GM23338 (cell line): Measurements from ENCODE around the gene SLC9A9. TPM values are rescaled to one million over a fixed set of nuclear protein-coding genes. Genes with fewer than 3 reads are reported as not detected.
A peak's percentile ranks its signal among the peaks of the same experiment; 100 is the strongest.

ENCODE experiments used
- ATAC-seq: fragments of 200-7000 bp; cut with Tn5 transposase; 3 replicates; pipeline ENCODE4 v1.9.1; 2020
- DNase-seq: peaks from one replicate; pipeline ENCODE4 v3.0.0-alpha.2; 2015; ENCODE audit warnings: low spot score
- H2AFZ ChIP-seq: fragments of 200-600 bp; sonication (generic); 2 replicates; pipeline ENCODE4 v1.8.0; 2016; ENCODE audit warnings: antibody characterized with exemption, mild to moderate bottlenecking, moderate library complexity
- H3F3A ChIP-seq: fragments of 200-600 bp; sonication (generic); replicated peaks from 2 replicates; pipeline ENCODE4 v1.8.0; 2017; ENCODE audit warnings: antibody characterized with exemption, mixed run types, low read depth
- H3K27ac ChIP-seq: fragments of 200-600 bp; sonication (generic); 2 replicates; pipeline ENCODE4 v1.6.1; 2016; ENCODE audit warnings: low read depth
- H3K27me3 ChIP-seq: fragments of 200-600 bp; sonication (generic); 2 replicates; pipeline ENCODE4 v1.8.0; 2016; ENCODE audit warnings: mild to moderate bottlenecking, mixed run types, moderate library complexity; ENCODE audit not compliant: insufficient read depth
- H3K36me3 ChIP-seq: fragments of 200-600 bp; sonication (generic); 2 replicates; pipeline ENCODE4 v1.8.0; 2016; ENCODE audit warnings: mild to moderate bottlenecking; ENCODE audit not compliant: insufficient read depth
- H3K4me1 ChIP-seq: fragments of 200-600 bp; sonication (generic); 2 replicates; pipeline ENCODE4 v1.8.0; 2016; ENCODE audit warnings: mild to moderate bottlenecking, moderate library complexity; ENCODE audit not compliant: insufficient read depth
- H3K4me2 ChIP-seq: fragments of 200-600 bp; sonication (generic); 2 replicates; pipeline ENCODE4 v1.7.1; 2017; ENCODE audit warnings: mixed run types
- H3K4me3 ChIP-seq: fragments of 200-600 bp; sonication (generic); 2 replicates; pipeline ENCODE4 v1.6.1; 2016; ENCODE audit warnings: mixed run types
- H3K79me2 ChIP-seq: fragments of 200-600 bp; sonication (generic); replicated peaks from 2 replicates; pipeline ENCODE4 v1.8.0; 2017; ENCODE audit warnings: mild to moderate bottlenecking; ENCODE audit not compliant: insufficient read depth
- H3K9me2 ChIP-seq: fragments of 200-600 bp; sonication (generic); 2 replicates; pipeline ENCODE4 v1.8.0; 2017; ENCODE audit not compliant: insufficient read depth
- H4K20me1 ChIP-seq: fragments of 200-600 bp; sonication (generic); replicated peaks from 2 replicates; pipeline ENCODE4 v1.8.0; 2017; ENCODE audit warnings: mild to moderate bottlenecking; ENCODE audit not compliant: insufficient read depth
- H3K27ac Mint-ChIP-seq: 2 replicates; pipeline ENCODE4 v1.8.0; 2020; ENCODE audit warnings: inconsistent platforms, mild to moderate bottlenecking, moderate library complexity, mixed read lengths
- H3K27me3 Mint-ChIP-seq: 3 replicates; pipeline ENCODE4 v1.8.0; 2022; ENCODE audit warnings: low read depth, mild to moderate bottlenecking, moderate library complexity, mixed read lengths, inconsistent platforms; ENCODE audit not compliant: insufficient read depth, poor library complexity
- H3K36me3 Mint-ChIP-seq: 3 replicates; pipeline ENCODE4 v1.8.0; 2021; ENCODE audit warnings: low read depth, mild to moderate bottlenecking, inconsistent platforms, moderate library complexity, mixed read lengths
- H3K4me1 Mint-ChIP-seq: 3 replicates; pipeline ENCODE4 v1.8.0; 2020; ENCODE audit warnings: mild to moderate bottlenecking, inconsistent platforms, mixed read lengths
- H3K4me3 Mint-ChIP-seq: 3 replicates; pipeline ENCODE4 v1.8.0; 2021; ENCODE audit warnings: moderate library complexity, mild to moderate bottlenecking, inconsistent platforms, mixed read lengths
- H3K9me3 Mint-ChIP-seq: 3 replicates; pipeline ENCODE4 v1.8.0; 2020; ENCODE audit warnings: moderate library complexity, mild to moderate bottlenecking, inconsistent platforms, mixed read lengths
- CREB1 ChIP-seq: fragments of 250-450 bp; sonication (Bioruptor Pico); IDR thresholded peaks from 2 replicates; pipeline ENCODE4 v1.5.0; 2020; ENCODE audit warnings: low read depth, mild to moderate bottlenecking, moderate library complexity
- CTCF ChIP-seq, 2 experiments: fragments of 200-600 bp in 1 of 2; sonication (generic) in 1 of 2; conservative IDR thresholded peaks; 2 replicates each; pipeline versions ENCODE4 v1.5.1 to v1.6.1; 2016 to 2017; ENCODE audit warnings: antibody characterized with exemption in 2 of 2, low read depth in 2 of 2, mild to moderate bottlenecking in 2 of 2, moderate library complexity in 1 of 2
- ETS1 ChIP-seq: IDR thresholded peaks from 2 replicates; pipeline ENCODE4 v1.6.1; 2016; ENCODE audit warnings: antibody characterized with exemption
- EZH2 ChIP-seq: fragments of 200-600 bp; sonication (generic); IDR thresholded peaks from one replicate; pipeline ENCODE4 v1.8.0; 2017; ENCODE audit warnings: antibody characterized with exemption, mild to moderate bottlenecking, low read depth; ENCODE audit not compliant: unreplicated experiment
- EZH2phosphoT487 ChIP-seq: fragments of 200-600 bp; sonication (generic); IDR thresholded peaks from one replicate; pipeline ENCODE4 v1.8.1; 2018; ENCODE audit warnings: antibody characterized with exemption; ENCODE audit not compliant: unreplicated experiment
- JUNB ChIP-seq: IDR thresholded peaks from one replicate; pipeline ENCODE4 v1.6.1; 2016; ENCODE audit warnings: antibody characterized with exemption; ENCODE audit not compliant: unreplicated experiment
- NANOG ChIP-seq: IDR thresholded peaks from 2 replicates; pipeline ENCODE4 v1.6.1; 2016; ENCODE audit warnings: antibody characterized with exemption, borderline replicate concordance
- POLR2AphosphoS5 ChIP-seq: IDR thresholded peaks from 2 replicates; pipeline ENCODE4 v1.6.1; 2016; ENCODE audit warnings: antibody characterized with exemption, low read depth
- REST ChIP-seq: IDR thresholded peaks from one replicate; pipeline ENCODE4 v1.6.1; 2018; ENCODE audit warnings: antibody characterized with exemption; ENCODE audit not compliant: unreplicated experiment
- STAT1 ChIP-seq: IDR thresholded peaks from one replicate; pipeline ENCODE4 v1.6.1; 2016; ENCODE audit warnings: antibody characterized with exemption; ENCODE audit not compliant: unreplicated experiment
- ZNF114 ChIP-seq: fragments of 250-450 bp; sonication (Bioruptor Pico); IDR thresholded peaks from 2 replicates; pipeline ENCODE4 v1.5.0; 2020; ENCODE audit warnings: mild to moderate bottlenecking, moderate library complexity
- ZNF331 ChIP-seq: fragments of 250-450 bp; sonication (Bioruptor Pico); IDR thresholded peaks from 2 replicates; pipeline ENCODE4 v1.5.0; 2020; ENCODE audit warnings: low read depth, mild to moderate bottlenecking, moderate library complexity
- ZNF462 ChIP-seq: fragments of 250-450 bp; sonication (Bioruptor Pico); IDR thresholded peaks from 2 replicates; pipeline ENCODE4 v1.5.0; 2020; ENCODE audit warnings: mild to moderate bottlenecking, moderate library complexity
- polyA plus RNA-seq: library from polyadenylated mRNA; unstranded; fragments of >200 nt; fragmentation: Nextera tagmentation; extraction: Ambion mirVana; gene quantifications from 2 replicates; pipeline ENCODE4 v1.2.1, GENCODE V29; 2016
- total RNA-seq: library from RNA; depleted of rRNA; stranded (reverse); fragments of >200 nt; shearing (Covaris generic); gene quantifications from 2 replicates; pipeline ENCODE4 v1.2.3, GENCODE V29; 2014

SLC9A9 gene
- total and polyA plus RNA-seq, 2 experiments from 2014 or later: 1.3 to 1.6 TPM

GRCh38 chr3:143600756-143601718 is 247.2 kb downstream of the SLC9A9 start:
- H3K27me3 ChIP-seq: no peaks in the 10 kb centered on the region
- no peak for TF ChIP-seq POLR2AphosphoS5
- no peak for TF ChIP-seq EZH2phosphoT487
- TF ChIP-seq REST: no peak
- TF ChIP-seq ZNF331 (CRISPR knock-in tag): no peak
- no peak for TF ChIP-seq ZNF462 (CRISPR knock-in tag)
- no peak for TF ChIP-seq JUNB
- no peak for TF ChIP-seq CTCF (conservative IDR thresholded peaks at IDR 0.05; ENCODE audit: low read depth in 2 of 2)
- TF ChIP-seq NANOG: no peak
- TF ChIP-seq STAT1: no peak
- TF ChIP-seq ZNF114 (CRISPR knock-in tag): no peak
- no peak for TF ChIP-seq ETS1
- no peak for TF ChIP-seq EZH2
- TF ChIP-seq CREB1: no peak
- Mint-ChIP-seq H3K4me1 (peaks cover 51% of the 10 kb centered on the region), H3K27me3 (peaks cover 10% of the 10 kb centered on the region), H3K9me3 (no peaks in the 10 kb centered on the region), H3K27ac (peak overlapping the region; percentile 86), H3K4me3 (no peak overlapping the region), H3K36me3 (no peaks in the 10 kb centered on the region)
- no peak overlapping the region; the same call in 1 of the 2 replicates for H3K4me3 ChIP-seq
- no peak overlapping the region for H2AFZ ChIP-seq
- DNase-seq (peak; percentile 10), ATAC-seq (no peak)
- H3K79me2 ChIP-seq: no peaks in the 10 kb centered on the region
- H3K4me1 ChIP-seq: peaks cover 41% of the 10 kb centered on the region
- H3K9me2 ChIP-seq: no peaks in the 10 kb centered on the region; the same call in 1 of the 2 replicates
- H3K4me2 ChIP-seq: peak overlapping the region; percentile 41
- H3K27ac ChIP-seq: peak overlapping the region; percentile 46
- no peaks in the 10 kb centered on the region for H3F3A ChIP-seq
- H4K20me1 ChIP-seq: no peaks in the 10 kb centered on the region
- H3K36me3 ChIP-seq: no peaks in the 10 kb centered on the region
